NCI-H1436 treated with DMSO at 0.1 percent for 48 hours (cell line): ENCODE measurements around the gene METAP2.

Source experiments
- DNase-seq: peaks from one replicate; lab custom pipeline; 2025; lab: John Stamatoyannopoulos, UW

Gene METAP2

DNA sequence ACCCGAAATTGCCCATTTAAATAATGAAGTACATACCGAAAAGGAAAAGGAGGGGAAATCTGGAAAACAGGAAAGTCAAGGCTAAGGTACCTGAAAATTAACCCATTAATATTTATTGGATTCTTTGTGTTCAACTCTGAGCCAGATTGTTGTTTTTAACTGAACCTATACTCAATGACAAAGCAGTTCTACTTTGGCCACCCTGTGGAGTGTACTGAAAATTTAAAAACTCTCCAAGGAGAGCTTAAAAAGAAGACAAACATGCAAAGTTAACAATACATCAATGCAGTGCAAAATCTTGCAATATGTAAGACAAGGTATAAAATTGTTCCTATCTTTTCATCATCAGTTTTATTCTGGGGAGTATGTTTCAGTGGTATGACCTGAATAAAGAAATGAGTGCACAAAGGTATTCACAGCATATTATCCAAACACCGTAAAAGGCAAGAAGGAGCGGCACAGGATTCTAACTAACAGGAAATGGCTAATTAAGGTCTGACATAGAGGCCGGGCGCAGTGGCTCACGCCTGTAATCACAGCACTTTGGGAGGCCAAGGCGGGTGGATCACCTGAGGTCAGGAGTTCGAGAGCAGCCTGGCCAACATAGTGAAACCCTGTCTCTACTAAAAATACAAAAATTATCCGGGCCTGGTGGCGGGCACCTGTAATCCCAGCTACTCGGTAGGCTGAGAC is 75.6 kb downstream of the METAP2 start:
- no peak for DNase-seq

DNA sequence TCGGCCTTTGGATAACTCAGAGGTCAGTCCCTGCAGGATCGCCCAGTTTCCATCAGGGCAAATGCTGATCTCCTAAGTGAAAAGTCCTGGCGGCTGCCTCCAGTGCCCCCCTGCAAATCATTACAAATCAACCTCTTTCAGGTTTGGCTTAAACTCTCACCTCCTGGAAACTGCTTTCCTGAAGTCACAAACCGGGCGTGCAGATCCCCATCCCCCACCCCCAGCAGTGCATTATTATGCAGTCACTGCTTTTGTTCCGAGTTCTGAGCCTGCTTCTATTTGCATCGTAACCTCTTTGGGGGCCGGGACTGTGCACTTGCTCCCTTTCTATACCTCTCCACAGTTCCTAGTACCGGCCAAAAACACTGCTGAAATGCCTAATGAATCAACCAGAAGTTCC is 77.4 kb downstream of the METAP2 start, which contains the start of gene USP44:
TSS of gene USP44 (minus strand) at position 172 of the 400 bp plus-strand sequence. CDS start 17,220 bp downstream, outside the sequence.
- no peak for DNase-seq

DNA sequence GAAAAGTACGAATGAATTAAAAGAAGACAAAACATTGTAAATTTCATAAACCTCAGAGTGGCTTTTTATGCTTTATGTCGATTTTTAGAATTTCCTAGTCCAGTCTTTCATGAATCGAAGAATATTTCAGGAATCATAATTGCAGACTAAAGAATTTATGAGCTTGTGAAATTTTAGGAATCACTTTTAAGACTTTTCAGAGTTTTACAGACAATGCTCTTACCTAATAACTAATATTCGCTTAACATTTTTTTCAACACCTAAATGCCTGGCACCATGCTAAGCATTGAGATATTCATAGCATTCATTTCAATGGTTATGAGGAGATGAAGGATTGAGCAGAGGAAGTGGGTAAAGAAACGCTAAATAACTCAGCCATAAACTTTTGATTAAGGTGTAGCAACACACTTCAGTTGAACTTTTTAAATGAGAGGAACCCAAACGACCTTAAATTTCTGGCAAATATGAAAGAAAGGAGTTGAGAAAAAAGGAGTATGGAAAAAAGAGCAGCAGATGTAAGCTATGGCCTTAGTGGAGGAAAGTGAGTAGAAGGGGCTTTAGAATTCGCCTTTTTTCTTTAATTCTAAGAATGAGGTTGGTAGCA is 78.1 kb downstream of the METAP2 start:
- DNase-seq, result no peak

DNA sequence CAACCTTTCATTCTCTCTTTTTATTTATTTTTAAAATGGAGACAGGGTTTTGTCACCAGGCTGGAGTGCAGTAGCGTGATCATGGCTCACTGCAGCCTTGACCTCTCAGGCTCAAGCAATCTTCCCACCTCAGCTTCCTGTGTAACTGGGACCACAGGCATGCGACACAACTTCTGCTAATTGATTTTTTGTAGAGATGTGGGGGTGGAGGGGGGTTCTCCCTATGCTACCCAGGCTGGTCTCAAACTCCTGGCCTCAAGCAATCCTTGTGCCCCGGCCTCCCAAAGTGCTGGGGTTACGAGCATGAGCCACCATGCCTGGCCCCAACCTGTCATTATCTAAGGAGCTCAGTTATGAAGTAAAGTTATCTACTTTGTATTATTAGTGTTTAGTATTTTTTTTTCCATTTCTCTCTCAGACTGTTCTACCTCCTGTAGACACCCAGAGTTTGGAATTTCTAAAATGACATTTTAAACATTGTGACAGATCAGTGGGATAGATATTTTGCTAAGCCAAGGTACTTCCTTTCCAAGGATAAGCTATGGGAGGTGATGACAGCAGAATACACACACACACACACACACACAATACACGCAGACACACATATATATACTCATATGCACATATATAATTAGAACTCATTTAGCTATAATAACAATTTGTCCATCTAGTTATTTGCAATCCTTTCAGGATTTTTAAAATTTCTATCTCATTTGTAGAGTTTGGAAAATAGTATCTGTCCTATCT is 79.4 kb downstream of the METAP2 start:
- no peak for DNase-seq

DNA sequence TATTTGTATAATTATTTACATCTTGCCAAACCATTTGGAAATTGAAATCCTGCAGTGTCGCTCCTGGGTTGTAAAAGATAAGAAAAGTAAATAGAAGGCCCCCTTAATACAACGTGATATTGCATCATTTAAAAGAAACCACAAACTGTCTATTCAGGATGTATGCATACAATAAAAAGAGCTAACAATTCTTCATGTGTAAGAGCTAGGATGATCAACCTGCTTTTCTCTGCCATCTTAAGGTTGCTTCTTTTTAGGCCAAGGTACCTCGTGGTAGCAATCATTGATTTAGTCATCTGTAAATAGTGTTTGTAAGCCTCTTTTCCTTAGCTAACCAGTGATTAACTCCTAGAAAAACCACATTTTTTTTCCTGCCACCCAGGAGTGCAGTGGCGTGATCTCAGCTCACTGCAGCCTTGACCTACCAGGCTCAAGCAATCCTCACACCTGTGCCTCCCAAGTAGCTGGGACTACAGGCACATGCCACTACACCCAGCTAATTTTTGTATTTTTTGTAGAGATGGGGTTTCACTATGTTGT is 80.7 kb downstream of the METAP2 start:
- DNase-seq, result no peak

DNA sequence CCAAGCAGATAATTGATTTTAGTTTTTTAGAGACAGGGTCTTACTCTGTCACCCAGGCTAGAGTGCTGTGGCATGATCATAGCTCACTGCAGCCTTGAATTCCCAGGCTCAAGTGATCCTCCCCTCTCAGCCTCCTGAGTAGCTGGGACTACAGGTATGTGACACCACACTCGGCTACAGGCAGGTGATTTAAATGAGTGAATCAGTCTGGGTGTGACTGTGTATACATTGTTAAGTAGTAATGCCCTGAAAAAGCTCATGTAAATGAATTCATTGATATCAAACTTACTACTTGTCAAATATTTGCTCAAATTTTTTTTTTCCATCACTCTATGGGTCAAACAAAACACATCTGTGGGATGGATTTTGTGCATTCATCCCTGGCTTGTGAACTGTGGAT is 83.7 kb downstream of the METAP2 start:
- DNase-seq, result no peak
